NCI-H69 (cell line): ENCODE data around the gene LRP4.
A peak's percentile ranks its signal among the peaks of the same experiment; 100 is the strongest.

ENCODE experiments used
- DNase-seq: peaks from one replicate; lab custom pipeline; 2025; lab: John Stamatoyannopoulos, UW

The LRP4 gene

DNA sequence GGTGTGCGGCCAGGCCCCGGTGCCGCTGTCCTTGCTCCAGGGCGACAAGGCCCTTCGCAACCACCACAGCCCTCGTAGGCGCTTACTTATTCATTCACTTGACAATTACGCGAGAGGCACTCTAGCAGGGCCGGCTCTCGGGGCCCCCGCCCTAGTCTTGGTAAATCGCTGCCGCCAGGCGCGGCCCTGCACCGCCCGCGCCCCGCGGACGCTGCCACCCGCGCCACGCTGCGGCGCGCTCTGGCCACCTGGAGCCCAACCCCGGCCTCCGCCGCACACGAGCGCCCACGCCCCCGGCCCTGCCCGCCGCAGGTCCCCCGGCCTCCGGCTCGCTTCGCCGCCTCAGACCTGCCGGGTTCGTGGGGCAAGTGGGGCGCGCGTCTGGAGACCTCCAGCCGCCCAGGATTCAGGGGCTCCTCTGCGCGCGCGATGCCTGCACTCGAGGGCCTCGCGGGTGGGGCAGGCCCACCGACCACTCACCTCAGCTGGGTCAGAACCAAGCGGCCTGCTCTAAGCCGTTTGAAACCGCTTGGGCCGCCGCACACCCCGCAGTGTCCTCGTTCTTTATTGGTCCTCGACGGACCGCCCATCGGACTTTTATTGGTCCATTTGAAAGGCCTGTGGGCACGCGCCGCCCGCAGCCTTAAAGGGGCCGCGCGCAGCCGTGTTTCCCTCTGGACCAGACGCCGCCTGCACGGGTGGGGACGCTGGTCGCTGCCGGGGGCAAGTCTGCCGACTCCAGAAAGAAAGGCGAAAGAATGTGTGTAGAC lies 72.4 kb downstream of the LRP4 start, which contains the start of gene CKAP5:
Gene CKAP5 (minus strand): TSS at position 541 of the 770 bp plus-strand sequence. CDS start 25,049 bp downstream, outside the sequence.
- DNase-seq, result peak; percentile 97

DNA sequence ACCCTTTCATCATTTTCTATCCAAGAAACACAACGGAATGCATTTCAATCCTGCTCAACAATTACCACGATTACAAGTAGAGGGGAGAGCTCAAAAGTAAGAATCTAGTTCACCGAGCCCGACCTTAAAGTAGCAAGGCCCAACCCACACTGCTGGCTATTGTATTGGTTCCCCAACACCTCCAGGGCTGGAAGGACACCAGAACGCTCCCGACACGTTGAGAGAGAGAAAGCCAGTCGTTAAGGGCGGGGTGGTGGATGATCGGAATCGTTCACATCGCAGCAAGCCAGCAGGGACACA lies 73.0 kb downstream of the LRP4 start:
- DNase-seq, result no peak

DNA sequence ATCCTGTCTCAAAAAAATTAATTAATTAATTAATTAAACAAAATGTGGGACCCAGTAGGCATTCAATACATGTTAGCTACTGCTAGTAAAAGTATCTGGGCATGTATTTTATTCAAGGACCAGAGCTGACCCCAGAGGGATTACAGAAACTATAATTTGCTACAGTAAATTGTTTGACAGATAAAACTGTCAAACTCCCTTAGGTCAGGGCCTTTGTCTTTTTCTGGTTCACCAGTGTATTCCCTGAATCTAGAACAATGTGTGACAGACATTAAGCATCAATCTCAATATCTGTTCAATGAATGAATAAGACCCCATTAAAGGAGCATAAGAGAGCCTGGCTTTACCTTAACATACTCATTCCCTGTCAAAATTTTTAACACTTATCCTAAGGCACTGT lies 78.2 kb downstream of the LRP4 start:
- DNase-seq, result no peak

DNA sequence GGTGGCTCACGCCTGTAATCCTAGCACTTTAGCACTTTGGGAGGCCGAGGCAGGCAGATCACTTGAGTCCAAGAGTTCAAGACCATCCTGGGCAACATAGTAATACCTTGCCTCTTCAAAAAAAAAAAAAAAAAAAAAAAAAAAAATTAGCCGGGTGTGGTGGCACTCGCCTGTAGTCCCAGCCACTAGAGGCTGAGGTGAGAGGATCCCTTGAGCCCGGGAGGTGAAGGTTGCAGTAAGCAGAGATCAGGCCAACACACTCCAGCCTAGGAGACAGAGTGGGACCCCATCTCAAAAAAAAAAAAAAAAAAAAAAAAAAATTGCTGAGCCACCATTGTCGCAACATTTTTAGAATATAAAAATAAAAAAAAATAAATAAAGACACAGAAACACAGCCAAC lies 79.8 kb downstream of the LRP4 start:
- no peak for DNase-seq

DNA sequence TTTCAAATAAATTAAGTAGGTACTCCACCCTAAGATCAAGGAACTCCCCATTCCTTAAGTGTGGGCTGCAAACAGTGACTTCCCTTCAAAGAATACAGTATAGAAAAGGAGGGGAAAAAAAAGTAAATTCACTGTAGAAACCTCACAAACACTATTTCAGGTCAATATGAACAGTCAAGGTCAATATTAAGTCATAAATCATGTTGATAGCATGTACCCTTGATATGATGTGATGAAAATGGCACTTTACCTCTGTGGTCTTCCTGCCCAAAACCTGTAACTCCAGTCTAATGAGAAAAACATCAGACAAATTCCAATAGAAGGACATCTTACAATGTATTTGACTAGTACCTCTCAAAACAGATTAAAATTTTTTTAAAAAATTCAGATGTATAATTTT lies 80.5 kb downstream of the LRP4 start:
- no peak for DNase-seq

DNA sequence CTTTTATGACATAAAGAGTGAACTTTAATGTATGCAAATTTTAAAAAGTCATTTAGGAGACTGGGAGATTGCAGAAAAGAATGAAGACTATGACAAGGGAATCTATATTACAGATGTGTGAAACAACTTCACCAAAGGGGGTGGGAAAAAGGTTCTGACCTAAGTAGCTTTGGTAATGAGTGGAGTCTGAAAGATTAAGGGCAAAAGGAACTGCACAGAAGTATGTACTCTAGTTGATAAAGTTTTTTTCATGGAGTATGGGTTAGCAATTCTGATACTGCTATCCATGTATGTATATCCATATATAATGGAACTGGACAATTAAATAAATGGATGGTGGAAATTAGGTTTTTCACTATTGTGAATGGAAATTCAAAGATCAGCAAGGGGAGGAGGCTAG lies 81.5 kb downstream of the LRP4 start:
- no peak for DNase-seq

DNA sequence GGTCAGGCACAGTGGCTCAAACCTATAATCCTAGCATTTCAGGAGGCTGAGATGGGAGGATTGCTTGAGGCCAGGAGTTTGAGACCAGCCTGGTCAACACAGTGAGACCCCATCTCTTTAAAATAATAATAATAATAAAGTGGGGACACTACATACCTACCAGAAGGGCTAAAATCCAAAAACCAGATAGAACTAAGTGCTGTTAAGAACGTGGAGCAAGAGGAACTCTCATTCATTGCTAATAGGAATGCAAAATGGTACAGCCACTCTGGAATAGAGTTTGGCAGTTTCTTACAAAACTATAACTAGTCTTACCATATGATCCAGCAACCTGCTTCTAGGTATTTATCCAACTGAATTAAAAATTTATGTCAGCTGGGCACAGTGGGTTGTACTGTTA lies 81.9 kb downstream of the LRP4 start:
- no peak for DNase-seq

DNA sequence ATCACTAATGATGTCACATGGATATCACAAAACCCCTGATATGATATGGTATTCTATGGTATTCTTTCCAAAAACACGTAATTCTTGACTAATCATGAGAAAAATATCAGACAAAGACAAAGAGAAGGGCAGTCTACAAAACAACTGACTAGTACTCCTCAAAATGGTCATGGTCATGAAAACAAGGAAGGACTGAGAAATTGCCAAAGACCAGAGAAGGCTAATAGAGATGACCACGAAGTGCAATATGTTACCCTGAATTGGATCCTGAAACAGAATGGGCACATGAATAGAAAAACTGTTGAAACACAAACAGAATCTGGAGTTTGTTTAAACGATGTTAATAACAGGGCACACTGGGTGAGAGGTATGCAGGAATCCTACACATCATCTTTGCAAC lies 82.5 kb downstream of the LRP4 start:
- no peak for DNase-seq

DNA sequence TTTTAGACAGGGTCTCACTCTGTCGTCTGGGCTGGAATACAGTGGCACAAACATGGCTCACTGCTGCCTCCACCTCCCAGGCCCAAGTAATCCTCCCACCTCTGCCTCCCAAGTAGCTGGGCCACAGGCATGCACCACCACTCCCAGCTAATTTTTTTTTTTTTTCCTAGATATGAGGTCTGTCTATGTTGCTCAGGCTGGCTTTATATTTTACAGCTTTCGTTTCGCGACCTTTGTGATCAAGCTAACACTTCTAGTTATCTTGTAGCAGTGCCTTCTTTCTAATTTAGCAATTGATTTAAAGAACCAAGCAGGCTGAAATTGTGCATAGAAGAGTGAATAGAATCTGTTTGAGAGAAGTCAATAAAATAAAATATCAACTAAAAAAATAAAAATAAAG lies 83.5 kb downstream of the LRP4 start:
- no peak for DNase-seq

DNA sequence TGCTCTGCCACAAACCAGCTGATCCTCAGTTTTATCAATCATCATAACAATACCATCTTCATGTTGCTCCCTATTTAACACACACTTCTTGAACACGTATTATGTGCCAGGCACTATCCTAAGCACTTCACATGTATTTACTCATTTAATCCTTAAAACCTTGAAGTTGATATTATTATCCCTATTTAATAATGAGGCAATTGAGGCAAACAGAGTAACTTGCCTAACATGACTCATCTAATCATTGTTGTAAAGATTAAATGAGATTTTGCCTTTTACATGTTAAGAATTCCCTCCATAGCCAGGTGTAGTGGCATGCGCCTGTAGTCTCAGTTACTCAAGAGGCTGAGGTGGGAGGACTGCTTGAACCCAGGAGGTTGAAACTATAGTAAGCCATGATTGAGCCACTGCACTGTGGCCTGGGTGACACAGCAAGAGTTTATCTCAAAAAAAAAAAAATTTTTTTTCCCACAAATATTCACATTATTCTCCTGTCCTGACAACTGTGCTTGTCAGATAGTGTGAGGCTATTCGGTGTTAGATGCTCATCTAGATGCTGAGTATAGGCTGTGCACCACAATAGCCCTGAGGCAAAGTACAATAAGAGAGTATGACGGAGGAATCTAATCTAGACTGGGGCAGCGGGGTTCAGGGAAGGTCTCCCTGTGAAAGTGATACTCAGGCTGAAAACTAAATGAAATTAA lies 85.7 kb downstream of the LRP4 start:
- no peak for DNase-seq

DNA sequence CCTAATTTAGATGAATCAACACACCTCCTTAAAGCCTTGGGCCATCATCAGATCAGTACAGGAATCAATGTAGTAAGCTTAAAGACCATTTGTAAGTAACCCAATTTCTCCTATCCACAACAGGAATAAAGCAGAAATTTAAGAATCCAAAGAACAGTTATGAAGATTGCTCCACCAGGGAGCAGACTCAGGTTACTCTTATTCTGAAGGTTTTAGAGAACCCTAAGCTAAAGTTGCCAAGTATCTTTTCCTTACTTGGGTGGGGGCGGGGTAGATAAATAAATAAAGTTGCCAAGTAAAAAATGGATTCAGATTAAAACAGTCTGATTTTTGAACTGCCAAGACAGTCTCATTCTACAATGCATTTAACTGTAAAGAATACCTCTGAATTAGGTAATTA lies 90.4 kb downstream of the LRP4 start:
- peak; percentile 17 for DNase-seq

DNA sequence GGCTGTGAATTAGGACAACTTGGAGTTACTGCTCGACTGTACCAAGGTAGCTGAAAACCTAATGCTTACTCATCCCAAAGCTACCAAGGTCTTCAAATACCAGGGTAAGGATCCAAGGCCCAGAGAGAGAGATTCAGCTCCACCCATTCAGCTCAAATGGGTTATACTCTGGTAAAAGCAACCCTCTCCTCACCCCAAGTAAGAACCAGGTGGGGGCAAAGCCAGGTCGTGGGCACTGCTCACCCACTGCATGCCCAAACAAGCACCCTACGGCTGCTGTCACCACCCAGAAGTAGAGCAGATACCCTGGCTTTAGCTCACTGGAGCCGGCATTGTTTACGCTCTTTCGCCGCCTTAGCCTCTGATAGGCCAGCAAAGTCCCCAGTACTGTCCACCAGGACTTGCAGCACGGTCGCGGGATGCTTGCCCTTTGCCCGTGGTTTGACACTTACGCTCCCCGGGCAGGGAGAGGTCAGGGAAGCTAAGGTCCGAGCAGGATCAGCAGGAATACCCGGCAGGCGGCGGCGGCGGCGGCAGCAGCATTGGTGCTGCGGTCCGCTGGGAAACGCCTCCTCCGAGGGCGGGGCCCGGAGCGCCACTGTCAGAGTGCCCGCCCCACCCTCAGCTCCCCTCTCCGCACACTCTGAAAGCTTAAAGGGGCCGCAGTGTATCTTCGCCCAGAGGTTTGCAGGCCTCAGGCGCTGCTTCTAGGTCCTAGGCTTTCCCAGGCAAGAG lies 91.9 kb downstream of the LRP4 start:
- DNase-seq, result peak; percentile 89

DNA sequence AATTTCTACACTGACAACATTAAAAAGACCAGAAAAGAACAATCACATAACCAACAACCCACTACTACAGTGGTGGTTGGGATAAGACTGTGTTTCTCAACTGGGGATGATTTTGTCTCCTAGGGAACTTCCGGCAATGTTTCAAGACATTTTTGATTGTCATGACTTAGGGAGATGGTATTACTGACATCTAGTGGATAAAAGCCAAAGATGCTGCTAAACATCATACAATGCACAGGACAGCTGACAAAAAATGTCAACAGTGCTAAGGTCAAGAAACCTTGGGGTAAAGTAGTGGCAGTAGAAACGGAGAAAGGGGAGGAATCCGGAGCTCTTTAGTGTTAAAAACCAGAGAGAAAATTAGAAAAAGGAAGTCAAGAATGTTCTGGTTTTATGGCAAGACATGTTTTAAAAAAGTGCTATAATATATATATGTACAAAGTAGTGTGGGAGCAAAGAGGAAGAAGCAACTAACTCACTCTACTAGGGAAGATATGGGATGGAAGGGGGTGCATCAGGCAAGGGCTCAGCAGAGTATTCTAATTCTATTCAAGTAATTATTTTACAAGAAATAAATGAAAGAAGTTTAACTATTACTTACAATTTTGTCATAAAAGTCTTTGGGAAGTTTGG lies 109.4 kb downstream of the LRP4 start:
- DNase-seq, result peak; percentile 42
